DND-41 (cell line): ENCODE results near the gene P4HA1.
"Not testable (repeated sequence)": the region's sequence is repeated elsewhere in the genome, so short reads cannot be mapped to it uniquely, and the experiment has no call there.

Experiments
- ATAC-seq: fragments of 200-7000 bp; cut with Tn5 transposase; 3 replicates; pipeline ENCODE4 v1.9.1; 2021; ENCODE audit warnings: low read depth; ENCODE audit not compliant: insufficient read depth
- DNase-seq: peaks from one replicate; pipeline ENCODE4 v3.0.0-alpha.2; 2020
- H2AFZ ChIP-seq: 2 replicates; pipeline ENCODE4 v1.6.0; 2012; ENCODE audit warnings: low read depth, low read length
- H3K27ac ChIP-seq: 2 replicates; pipeline ENCODE4 v1.5.1; 2012; ENCODE audit warnings: low read length, inconsistent platforms
- H3K27me3 ChIP-seq: fragments of 200-600 bp; sonication (generic); 2 replicates; pipeline ENCODE4 v1.6.0; 2012; ENCODE audit warnings: low read length, mild to moderate bottlenecking, inconsistent platforms; ENCODE audit not compliant: insufficient read depth, poor library complexity
- H3K36me3 ChIP-seq: 2 replicates; pipeline ENCODE4 v1.5.1; 2012; ENCODE audit warnings: low read length, inconsistent platforms; ENCODE audit not compliant: insufficient read depth
- H3K4me1 ChIP-seq: 2 replicates; pipeline ENCODE4 v1.5.1; 2012; ENCODE audit warnings: mild to moderate bottlenecking, low read length; ENCODE audit not compliant: insufficient read depth
- H3K4me2 ChIP-seq: 2 replicates; pipeline ENCODE4 v1.6.0; 2012; ENCODE audit warnings: mild to moderate bottlenecking, moderate library complexity, low read length, inconsistent platforms; ENCODE audit not compliant: insufficient read depth
- H3K4me3 ChIP-seq, 2 experiments: fragments of 200-600 bp in 1 of 2; shearing (Covaris generic) in 1 of 2; 2 replicates each; pipeline ENCODE4 v1.5.1; 2012 to 2016; ENCODE audit warnings: inconsistent platforms in 2 of 2, low read length in 2 of 2, mild to moderate bottlenecking in 2 of 2, low read depth in 1 of 2, moderate library complexity in 1 of 2
- H3K79me2 ChIP-seq: 2 replicates; pipeline ENCODE4 v1.6.0; 2012; ENCODE audit warnings: low read length, inconsistent platforms; ENCODE audit not compliant: insufficient read depth
- H3K9ac ChIP-seq: 2 replicates; pipeline ENCODE4 v1.6.0; 2012; ENCODE audit warnings: low read depth, mild to moderate bottlenecking, inconsistent platforms, low read length, moderate library complexity
- H3K9me3 ChIP-seq: 2 replicates; pipeline ENCODE4 v1.5.1; 2012; ENCODE audit warnings: low read length, moderate library complexity, mild to moderate bottlenecking, inconsistent platforms; ENCODE audit not compliant: insufficient read depth, severe bottlenecking
- H4K20me1 ChIP-seq: 2 replicates; pipeline ENCODE4 v1.6.0; 2012; ENCODE audit warnings: low read length; ENCODE audit not compliant: insufficient read depth
- CTCF ChIP-seq: IDR thresholded peaks from 2 replicates; pipeline ENCODE4 v1.5.1; 2012; ENCODE audit warnings: borderline replicate concordance, low read length, moderate library complexity, mild to moderate bottlenecking; ENCODE audit not compliant: poor library complexity, severe bottlenecking; ENCODE audit errors: extremely low read depth
- EZH2 ChIP-seq: IDR thresholded peaks from 3 replicates; pipeline ENCODE4 v1.6.1; 2012; ENCODE audit warnings: borderline replicate concordance, low read depth, mild to moderate bottlenecking, moderate library complexity, low read length, inconsistent platforms; ENCODE audit not compliant: severe bottlenecking

Gene P4HA1

DNA sequence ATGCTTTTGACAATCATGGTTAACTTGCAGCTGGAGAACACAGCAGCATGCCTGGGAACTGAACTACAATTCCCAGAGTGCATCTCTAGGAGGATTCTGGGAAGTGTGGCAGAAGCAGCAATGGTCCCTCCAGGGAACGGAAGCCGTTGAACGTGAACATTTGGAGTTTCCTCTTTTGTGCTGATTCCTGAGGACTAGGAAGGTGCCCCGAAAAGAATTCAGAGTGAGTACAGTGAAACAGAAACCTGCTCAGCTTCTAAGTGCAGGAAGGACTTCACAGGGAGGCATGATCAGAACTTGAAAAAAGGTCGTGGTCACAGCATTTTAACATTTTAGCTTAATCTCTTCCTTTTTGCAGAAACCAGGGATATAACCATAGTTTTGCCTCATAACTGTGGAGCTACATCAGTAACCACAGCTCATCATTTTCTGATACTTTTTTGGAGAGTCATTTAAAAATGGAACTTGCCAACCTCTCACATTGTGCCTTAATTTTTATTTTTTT is 13.7 kb upstream of the P4HA1 start, which contains the start of gene NUDT13:
Gene NUDT13 (plus strand): TSS at position 111 of the 505 bp plus-strand sequence. CDS start 3,911 bp downstream, outside the sequence.
- H3K4me3 ChIP-seq = peak within 1 kb of the TSS; percentile 19 to 56; a peak in 3 of 4 replicates
- H3K36me3 ChIP-seq = peaks cover 10% of the 10 kb centered on the region
- peaks cover 17% of the 10 kb centered on the region for H3K4me1 ChIP-seq
- DNase-seq (peak; percentile 84), ATAC-seq (peak; percentile 98)
- H3K79me2 ChIP-seq = peaks cover 2% of the 10 kb centered on the region; the same call in 1 of the 2 replicates
- H3K9ac ChIP-seq = peak within 1 kb of the TSS; percentile 56
- H3K4me2 ChIP-seq = peak within 1 kb of the TSS; percentile 80
- TF ChIP-seq CTCF (no peak), EZH2 (no peak)
- no peaks in the 10 kb centered on the region for H3K27me3 ChIP-seq
- H4K20me1 ChIP-seq = no peaks in the 10 kb centered on the region
- peak within 1 kb of the TSS; percentile 75 for H3K27ac ChIP-seq
- H3K9me3 ChIP-seq = no peaks in the 10 kb centered on the region
- peak within 1 kb of the TSS; percentile 62 for H2AFZ ChIP-seq

DNA sequence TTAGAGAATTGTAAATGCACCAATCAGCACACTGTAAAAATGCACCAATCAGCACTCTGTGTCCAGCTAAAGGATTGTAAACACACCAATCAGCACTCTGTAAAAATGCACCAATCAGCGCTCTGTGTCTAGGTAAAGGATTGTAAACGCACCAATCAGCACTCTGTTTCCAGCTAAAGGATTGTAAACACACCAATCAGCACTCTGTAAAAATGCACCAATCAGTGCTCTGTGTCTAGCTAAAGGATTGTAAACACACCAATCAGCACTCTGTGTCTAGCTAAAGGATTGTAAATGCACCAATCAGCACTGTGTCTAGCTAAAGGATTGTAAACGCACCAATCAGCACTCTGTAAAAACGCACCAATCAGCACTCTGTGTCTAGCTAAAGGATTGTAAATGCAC is 12.6 kb upstream of the P4HA1 start:
- DNase-seq, H3K79me2 ChIP-seq, H3K9ac ChIP-seq, H3K4me3 ChIP-seq, H3K9me3 ChIP-seq, H3K27me3 ChIP-seq, H3K27ac ChIP-seq, H2AFZ ChIP-seq, H3K4me2 ChIP-seq, ATAC-seq, H3K36me3 ChIP-seq, H4K20me1 ChIP-seq: not testable (repeated sequence)
- H3K4me1 ChIP-seq = peaks cover 17% of the 10 kb centered on the region

DNA sequence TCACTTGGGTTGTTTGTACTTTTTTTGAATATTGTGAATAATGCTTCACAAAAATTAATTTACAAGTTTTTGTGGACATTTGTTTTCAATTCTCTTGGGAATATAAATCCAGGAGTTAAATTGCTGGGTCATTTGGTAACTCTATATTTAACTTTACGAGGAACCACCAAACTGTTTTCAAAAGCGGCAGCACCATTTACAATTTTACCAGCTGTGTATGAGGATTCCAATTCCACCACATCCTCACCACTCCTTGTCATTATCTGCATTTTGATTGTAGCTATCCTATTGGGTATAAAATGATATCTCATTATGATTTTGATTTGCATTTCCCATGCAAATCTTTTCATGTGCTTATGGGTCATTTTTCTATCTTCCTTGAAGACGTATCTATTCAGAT is 9.6 kb upstream of the P4HA1 start:
- no peak for TF ChIP-seq EZH2
- no peak for TF ChIP-seq CTCF
- Histone ChIP-seq H3K4me1 (peaks cover 11% of the 10 kb centered on the region), H3K4me3 (no peak overlapping the region), H3K4me2 (no peak overlapping the region), H3K36me3 (peaks cover 10% of the 10 kb centered on the region), H3K9ac (no peak overlapping the region), H3K27me3 (no peaks in the 10 kb centered on the region), H3K27ac (no peak overlapping the region), H3K79me2 (no peaks in the 10 kb centered on the region; the same call in 1 of the 2 replicates), H4K20me1 (no peaks in the 10 kb centered on the region), H2AFZ (no peak overlapping the region), H3K9me3 (no peaks in the 10 kb centered on the region)
- ATAC-seq (no peak), DNase-seq (no peak)

DNA sequence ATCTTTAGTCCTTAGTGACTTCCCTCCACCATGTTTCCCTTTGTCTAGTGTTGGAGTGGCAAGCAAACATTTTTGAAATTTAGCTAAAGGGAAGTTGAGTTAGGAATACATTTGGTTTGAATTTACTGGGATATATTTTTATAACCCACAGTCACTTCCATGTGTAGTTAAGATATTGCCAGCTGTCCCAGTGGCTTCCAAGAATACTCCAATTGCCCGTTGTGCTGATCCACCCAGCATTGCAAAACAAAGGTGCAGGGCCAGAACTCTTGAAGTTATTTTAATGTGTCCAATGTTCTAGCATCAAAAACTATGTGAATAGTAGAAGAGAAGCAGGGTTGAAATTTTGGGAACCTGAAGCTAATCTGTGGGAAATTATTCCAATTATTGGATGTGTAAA is 2.5 kb upstream of the P4HA1 start:
- Histone ChIP-seq H3K79me2 (peaks cover 25% of the 10 kb centered on the region), H3K4me1 (peaks cover 20% of the 10 kb centered on the region), H3K4me3 (no peak overlapping the region), H3K27ac (no peak overlapping the region), H3K36me3 (no peaks in the 10 kb centered on the region; the same call in 1 of the 2 replicates), H2AFZ (no peak overlapping the region), H3K9ac (no peak overlapping the region), H3K4me2 (no peak overlapping the region), H4K20me1 (peaks cover 4% of the 10 kb centered on the region), H3K27me3 (no peaks in the 10 kb centered on the region), H3K9me3 (no peaks in the 10 kb centered on the region)
- ATAC-seq = no peak
- no peak for DNase-seq
- no peak for TF ChIP-seq EZH2
- TF ChIP-seq CTCF = no peak
